Erythroblast (primary cell): Measurements from ENCODE around the gene TM4SF20.

Experiments
- GATA1 ChIP-seq: IDR thresholded peaks from 2 replicates; pipeline ENCODE4 v1.6.1; 2011; ENCODE audit warnings: low read depth, mild to moderate bottlenecking, control low read depth, low read length, moderate library complexity
- POLR2A ChIP-seq: IDR thresholded peaks from 2 replicates; pipeline ENCODE4 v1.6.1; 2011; ENCODE audit warnings: mild to moderate bottlenecking, low read length

- TF ChIP-seq POLR2A (no peak), GATA1 (no peak)
These were observed 32.0 kb downstream of the TM4SF20 start for GRCh38 chr2:227347117-227347516.
